Measurements from ENCODE around the gene OXCT2. TPM values are rescaled to one million over a fixed set of nuclear protein-coding genes. Genes with fewer than 3 reads are reported as not detected.

Gene OXCT2
- total RNA-seq, 1 experiment from 2014 or later: 1.3 TPM

GRCh38 chr1:39737546-39738169, 33.5 kb downstream of the OXCT2 start:
- no TSS peak for BruUV-seq (replicated peaks)
- Histone ChIP-seq H2AFZ (no peak overlapping the region), H3K4me2 (no peak overlapping the region)

GRCh38 chr1:39735731-39736130, 35.4 kb downstream of the OXCT2 start:
- Histone ChIP-seq H3K36me3 (ENCODE audit: low read depth) (peaks cover 1% of the 10 kb centered on the region; the same call in 1 of the 2 replicates), H3K4me1 (replicated peaks; ENCODE audit: insufficient read depth) (peaks cover 10% of the 10 kb centered on the region), H3K27me3 (ENCODE audit: insufficient read depth, low read depth) (peaks cover 25% of the 10 kb centered on the region; the same call in 1 of the 2 replicates), H3K4me3 (no peak overlapping the region), H3F3A (ENCODE audit: insufficient read depth, low read depth) (no peaks in the 10 kb centered on the region), H2AFZ (no peak overlapping the region), H3K27ac (no peak overlapping the region), H4K20me1 (ENCODE audit: insufficient read depth) (no peaks in the 10 kb centered on the region), H3K79me2 (ENCODE audit: low read depth) (peaks cover 19% of the 10 kb centered on the region), H3K9me3 (ENCODE audit: insufficient read depth, low read depth) (no peaks in the 10 kb centered on the region), H3K9me2 (ENCODE audit: insufficient read depth) (no peaks in the 10 kb centered on the region), H3K4me2 (no peak overlapping the region)
- intact Hi-C loops (cut with micrococcal nuclease; ENCODE audit: unreplicated experiment): no loop called here
- TF ChIP-seq EZH2 (IDR thresholded peaks at IDR 0.05; ENCODE audit: low read depth): no peak
- no peak for TF ChIP-seq CTCF (conservative IDR thresholded peaks at IDR 0.05)
- CTCF ChIA-PET: no interaction called here
- DNase-seq: no peak
- BruUV-seq (replicated peaks): no TSS peak
- POLR2A ChIA-PET (ENCODE audit: unreplicated experiment): interaction anchor here (0.6 kb wide), 1 partner anchor 100 kb away, joined by 3 read pairs; no protein-coding TSS in a partner anchor

More at GRCh38 chr1:39737546-39738169, 33.5 kb downstream of the OXCT2 start:
- CTCF ChIA-PET: no interaction called here
- Histone ChIP-seq H3K27me3 (ENCODE audit: insufficient read depth, low read depth) (peaks cover 22% of the 10 kb centered on the region; the same call in 1 of the 2 replicates), H3K9me2 (ENCODE audit: insufficient read depth) (no peaks in the 10 kb centered on the region), H3K4me1 (replicated peaks; ENCODE audit: insufficient read depth) (peaks cover 10% of the 10 kb centered on the region), H3K36me3 (ENCODE audit: low read depth) (peaks cover 18% of the 10 kb centered on the region), H3K79me2 (ENCODE audit: low read depth) (peaks cover 19% of the 10 kb centered on the region), H3K27ac (no peak overlapping the region), H3K9me3 (ENCODE audit: insufficient read depth, low read depth) (no peaks in the 10 kb centered on the region), H3F3A (ENCODE audit: insufficient read depth, low read depth) (no peaks in the 10 kb centered on the region), H4K20me1 (ENCODE audit: insufficient read depth) (no peaks in the 10 kb centered on the region), H3K4me3 (no peak overlapping the region)
- no peak for DNase-seq
- intact Hi-C loops (cut with micrococcal nuclease; ENCODE audit: unreplicated experiment): no loop called here
- POLR2A ChIA-PET (ENCODE audit: unreplicated experiment): interaction anchor here (0.6 kb wide), 2 partner anchors 165 to 234 kb away, joined by 3 to 5 read pairs; no protein-coding TSS in a partner anchor
- no peak for TF ChIP-seq CTCF (conservative IDR thresholded peaks at IDR 0.05)
- no peak for TF ChIP-seq EZH2 (IDR thresholded peaks at IDR 0.05; ENCODE audit: low read depth)

- ChIA-PET CTCF (no interaction called here), POLR2A (ENCODE audit: unreplicated experiment) (no interaction called here)
Measured at GRCh38 chr1:39733161-39733560, 38.0 kb downstream of the OXCT2 start.

More at GRCh38 chr1:39733161-39733560, 38.0 kb downstream of the OXCT2 start:
- Histone ChIP-seq H3K4me1 (replicated peaks; ENCODE audit: insufficient read depth) (no peaks in the 10 kb centered on the region), H3K27ac (no peak overlapping the region), H3K36me3 (ENCODE audit: low read depth) (no peaks in the 10 kb centered on the region), H3K4me2 (no peak overlapping the region), H2AFZ (no peak overlapping the region), H3K79me2 (ENCODE audit: low read depth) (no peaks in the 10 kb centered on the region), H3K27me3 (ENCODE audit: insufficient read depth, low read depth) (peaks cover 25% of the 10 kb centered on the region; the same call in 1 of the 2 replicates), H3F3A (ENCODE audit: insufficient read depth, low read depth) (no peaks in the 10 kb centered on the region), H3K9me3 (ENCODE audit: insufficient read depth, low read depth) (no peaks in the 10 kb centered on the region), H4K20me1 (ENCODE audit: insufficient read depth) (no peaks in the 10 kb centered on the region), H3K4me3 (no peak overlapping the region), H3K9me2 (ENCODE audit: insufficient read depth) (no peaks in the 10 kb centered on the region)
- DNase-seq: no peak
- TF ChIP-seq CTCF (conservative IDR thresholded peaks at IDR 0.05) (no peak), EZH2 (IDR thresholded peaks at IDR 0.05; ENCODE audit: low read depth) (no peak)
- no TSS peak for BruUV-seq (replicated peaks)
- intact Hi-C loops (cut with micrococcal nuclease; ENCODE audit: unreplicated experiment): no loop called here
